Hypothalamus (tissue), 51 donors: ENCODE data around the gene MNT.

Experiments
- DNase-seq, 51 donors: peaks; one replicate each; lab custom pipeline; 2025; lab: John Stamatoyannopoulos, UW

Gene MNT

GRCh38 chr17:2369039-2369438 lies 31.8 kb downstream of the MNT start:
- no peak for DNase-seq

GRCh38 chr17:2368359-2368758 lies 32.5 kb downstream of the MNT start:
- no peak for DNase-seq

GRCh38 chr17:2366747-2367494 lies 33.9 kb downstream of the MNT start:
- DNase-seq = peak in 3 of 51 donors; percentile 4 to 20 (median 13)

- no peak for DNase-seq
These were observed 35.7 kb downstream of the MNT start for GRCh38 chr17:2365132-2365531.

GRCh38 chr17:2364763-2365116 lies 36.1 kb downstream of the MNT start:
- no peak for DNase-seq

- DNase-seq = peak in 15 of 51 donors; percentile 8 to 48 (median 26)
These were observed 36.8 kb downstream of the MNT start for GRCh38 chr17:2363851-2364762.

GRCh38 chr17:2363318-2363717 lies 37.5 kb downstream of the MNT start:
- DNase-seq = no peak

- no peak for DNase-seq
These were observed 38.0 kb downstream of the MNT start for GRCh38 chr17:2362881-2363280.

GRCh38 chr17:2362416-2362815 lies 38.4 kb downstream of the MNT start:
- no peak for DNase-seq

- DNase-seq = no peak
These were observed 38.8 kb downstream of the MNT start for GRCh38 chr17:2362016-2362415.

- DNase-seq = no peak
These were observed 39.7 kb downstream of the MNT start for GRCh38 chr17:2361010-2361760.

- DNase-seq = no peak
These were observed 42.9 kb downstream of the MNT start for GRCh38 chr17:2357931-2358434.

- DNase-seq = no peak
These were observed 43.6 kb downstream of the MNT start for GRCh38 chr17:2357237-2357636.

- no peak for DNase-seq
These were observed 46.5 kb downstream of the MNT start for GRCh38 chr17:2354311-2354710.

GRCh38 chr17:2351269-2351668 lies 49.6 kb downstream of the MNT start:
- DNase-seq = no peak

- DNase-seq = peak in 30 of 51 donors; percentile 14 to 73 (median 48)
These were observed 52.8 kb downstream of the MNT start for GRCh38 chr17:2347805-2348685.

GRCh38 chr17:2346475-2346874 lies 54.4 kb downstream of the MNT start:
- DNase-seq = no peak

GRCh38 chr17:2344528-2344927 lies 56.3 kb downstream of the MNT start:
- no peak for DNase-seq

- no peak for DNase-seq
These were observed 57.4 kb downstream of the MNT start for GRCh38 chr17:2343421-2343820.

GRCh38 chr17:2338315-2338657 lies 62.6 kb downstream of the MNT start:
- DNase-seq = peak in 4 of 51 donors; percentile 9 to 50 (median 19)
